Renal pelvis (tissue), 4 donors: Measurements from ENCODE around the gene RALB. TPM values are rescaled to one million over a fixed set of nuclear protein-coding genes. Genes with fewer than 3 reads are reported as not detected.
"Not testable (repeated sequence)": the region's sequence is repeated elsewhere in the genome, so short reads cannot be mapped to it uniquely, and the experiment has no call there.

ENCODE experiments used
- DNase-seq: peaks from one replicate; pipeline ENCODE4 v3.0.0-alpha.2; 2013
- polyA plus RNA-seq, 3 donors: library from polyadenylated mRNA; unstranded; fragments of 120-200 nt; gene quantifications; one replicate each; pipeline ENCODE4 v1.2.1, GENCODE V29; 2013; ENCODE audit not compliant: insufficient read length in 3 of 3

Gene RALB
- polyA plus RNA-seq, 3 donors = 67.3 to 82.4 (median 78.0) TPM

DNA sequence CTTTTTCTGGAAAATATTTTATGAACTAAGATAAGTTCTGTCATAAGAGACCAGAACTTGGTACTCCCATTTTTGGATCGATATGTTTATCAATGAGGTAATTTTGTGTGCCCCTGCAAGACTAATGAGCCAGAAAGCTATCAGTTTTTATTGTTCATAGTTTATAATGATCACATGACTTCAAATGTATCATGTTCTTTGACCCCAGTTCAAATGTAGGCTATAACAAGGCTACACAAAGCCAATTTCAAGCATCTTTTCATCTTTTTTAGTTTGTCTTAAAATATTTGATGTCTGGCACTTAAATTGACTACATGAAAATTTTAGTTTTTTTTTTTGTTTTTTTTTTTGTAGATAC, 35.3 kb downstream of the RALB start:
- DNase-seq = no peak

DNA sequence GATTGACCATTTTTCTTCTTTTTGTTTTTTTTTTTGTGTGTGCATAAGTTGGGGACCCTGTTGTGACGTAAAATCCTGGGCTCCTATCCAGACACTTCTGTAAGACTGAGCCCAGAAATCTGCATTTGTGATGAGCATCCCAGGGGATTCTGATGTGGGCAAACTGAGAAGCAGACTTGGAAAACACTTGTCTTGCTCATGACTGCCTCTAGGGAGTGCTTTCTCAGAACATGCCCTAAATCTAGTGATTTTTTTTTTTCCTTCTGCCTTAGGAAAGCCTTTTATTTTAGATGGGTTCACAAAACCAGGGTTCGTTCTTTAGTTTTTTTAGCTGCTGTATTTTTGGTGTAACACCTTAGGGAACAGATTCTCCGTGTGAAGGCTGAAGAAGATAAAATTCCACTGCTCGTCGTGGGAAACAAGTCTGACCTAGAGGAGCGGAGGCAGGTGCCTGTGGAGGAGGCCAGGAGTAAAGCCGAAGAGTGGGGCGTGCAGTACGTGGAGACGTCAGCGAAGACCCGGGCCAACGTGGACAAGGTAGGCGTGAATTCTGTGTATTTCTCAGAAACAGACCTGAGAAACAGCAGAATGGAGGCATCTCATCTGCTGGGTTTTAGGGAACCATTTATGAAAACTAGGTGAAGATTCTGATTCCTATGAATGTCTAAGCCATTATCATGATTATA, 36.7 kb downstream of the RALB start:
- DNase-seq = no peak

- no peak for DNase-seq
Measured at GRCh38 chr2:120290737-120291136, 38.1 kb downstream of the RALB start.

DNA sequence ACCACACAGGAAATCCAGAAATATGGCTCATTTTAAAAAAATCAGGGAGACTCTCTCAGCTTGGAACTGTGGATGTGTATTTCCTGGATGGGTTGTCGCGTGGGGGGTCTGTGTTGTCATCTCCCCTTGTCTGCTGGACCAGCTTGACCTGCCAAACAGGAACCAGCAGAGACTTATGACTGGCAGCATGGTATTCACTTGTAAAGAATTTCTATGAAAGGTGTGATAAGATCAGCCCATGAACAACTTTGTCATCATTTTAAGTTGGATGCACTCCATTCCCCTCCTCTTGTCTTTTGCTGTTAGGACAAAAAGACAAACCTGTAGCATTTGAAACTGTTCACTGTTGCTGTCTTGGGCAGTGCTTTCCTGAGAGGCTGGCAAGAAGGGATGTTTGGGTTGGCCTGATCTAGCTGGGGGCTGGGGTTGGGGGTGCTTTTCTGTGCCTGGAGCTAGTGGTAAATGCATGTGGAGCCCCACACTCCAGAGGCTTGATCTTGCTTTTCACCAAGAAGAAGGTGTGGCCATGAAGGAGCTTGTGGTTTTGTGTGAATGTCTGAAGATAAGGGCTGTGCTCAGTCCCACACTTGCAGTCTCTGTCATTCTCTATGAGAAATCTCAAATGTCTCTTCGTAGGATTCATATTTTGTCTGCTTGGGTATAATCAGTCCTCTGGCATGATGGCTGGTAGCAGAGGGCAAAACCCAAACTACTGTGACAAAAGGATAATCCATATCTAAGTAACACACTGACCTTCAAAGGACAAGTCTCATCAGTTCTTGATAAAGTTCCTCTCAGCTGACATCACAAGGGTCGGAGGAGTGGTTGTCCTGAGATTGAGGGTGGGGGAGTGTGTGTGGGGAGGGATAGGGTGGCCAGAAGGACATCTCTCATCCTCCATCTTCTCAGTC, 39.0 kb downstream of the RALB start:
- DNase-seq = no peak

- DNase-seq = no peak
Measured at GRCh38 chr2:120293096-120294007, 40.7 kb downstream of the RALB start.

- DNase-seq = no peak
Measured at GRCh38 chr2:120294008-120294340, 41.3 kb downstream of the RALB start.

DNA sequence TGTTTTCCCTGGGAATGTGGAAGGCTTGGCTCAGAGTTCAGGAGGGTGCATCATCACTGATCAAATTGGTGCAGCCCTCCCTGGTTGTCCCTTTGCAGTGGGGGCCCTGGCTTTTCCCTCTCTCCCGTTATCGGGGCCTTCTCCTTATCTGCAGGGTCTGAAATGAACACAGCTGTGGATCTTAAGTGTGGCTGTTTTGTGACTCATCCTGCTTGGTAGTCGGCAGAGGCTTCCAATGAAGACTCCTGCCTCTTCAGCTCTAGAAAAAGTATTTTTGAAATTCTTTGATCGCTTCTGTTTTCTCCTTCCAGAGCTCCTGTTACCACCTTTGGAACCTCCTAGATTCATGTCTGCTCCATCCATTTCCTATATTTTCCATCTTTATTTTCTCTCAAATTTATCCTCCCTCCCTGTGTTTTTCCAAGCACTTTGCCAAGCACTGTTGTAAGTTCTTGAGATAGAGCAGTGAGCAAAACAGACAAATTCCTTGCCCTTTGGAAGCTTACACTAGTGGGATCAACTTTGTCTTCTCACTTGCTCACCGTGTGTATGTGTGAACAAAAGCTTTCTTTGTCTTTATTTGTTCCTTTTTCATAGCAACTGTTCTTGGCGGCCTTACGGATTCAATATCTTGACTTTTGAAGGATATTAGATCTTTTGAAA, 45.7 kb downstream of the RALB start:
- no peak for DNase-seq

GRCh38 chr2:120299004-120299403, 46.4 kb downstream of the RALB start:
- DNase-seq = no peak

DNA sequence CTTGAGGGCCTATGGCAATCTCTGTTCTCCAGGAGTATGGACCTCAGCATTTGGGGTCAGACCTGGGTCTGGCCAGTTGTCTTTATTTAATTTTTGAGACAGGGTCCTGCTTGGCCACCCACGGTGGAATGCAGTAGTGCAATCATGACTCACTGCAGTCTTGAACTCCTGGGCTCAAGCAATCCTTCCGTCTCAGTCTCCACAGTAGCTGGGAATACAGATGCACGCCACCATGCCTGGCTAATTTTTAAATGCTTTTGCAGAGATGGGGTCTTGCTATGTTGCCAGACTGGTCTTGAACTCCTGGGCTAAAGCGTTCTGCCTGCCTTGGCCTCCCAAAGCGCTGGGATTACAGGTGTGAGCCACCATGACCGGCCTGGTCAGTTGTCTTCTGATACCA, 46.9 kb downstream of the RALB start:
- DNase-seq = no peak

DNA sequence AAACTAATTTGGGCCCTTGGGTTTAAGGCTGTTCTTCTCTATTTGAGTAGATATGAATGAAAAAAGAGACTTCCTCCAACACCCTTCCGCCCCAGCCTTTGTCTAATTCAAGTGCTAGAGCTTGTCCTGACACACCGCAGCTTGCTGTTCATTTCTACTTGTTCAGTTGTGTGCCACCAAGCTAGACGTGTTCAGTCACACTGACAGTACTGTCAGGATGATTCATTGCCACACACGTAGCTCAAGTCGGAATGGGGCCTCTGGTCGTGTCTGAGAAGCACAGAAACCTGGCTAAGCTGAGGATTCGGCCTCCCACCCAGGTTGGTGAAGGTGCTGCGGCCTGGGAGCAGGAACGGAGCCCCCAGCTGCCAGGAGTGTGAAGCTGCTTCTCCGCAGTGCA, 47.7 kb downstream of the RALB start:
- DNase-seq = no peak

DNA sequence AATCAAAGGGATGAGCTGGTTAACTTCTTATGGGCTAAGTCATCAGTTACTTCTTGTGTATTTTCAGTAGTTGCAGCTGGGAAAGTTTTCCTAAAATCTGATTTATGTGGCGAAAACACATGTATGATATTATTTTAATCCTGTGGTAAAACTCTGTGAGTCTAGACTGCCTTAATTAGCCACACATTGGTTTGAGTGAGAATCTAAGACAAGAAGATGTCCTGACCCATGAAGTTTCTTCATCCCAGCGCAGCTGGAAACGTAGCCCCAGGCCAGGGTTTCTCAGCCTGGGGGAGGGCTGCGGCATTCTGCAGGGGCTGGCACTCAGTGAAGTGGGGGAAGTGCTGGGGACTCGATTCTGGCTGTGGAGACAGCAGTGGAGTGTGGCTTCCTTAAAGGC, 48.6 kb downstream of the RALB start:
- DNase-seq = no peak

- DNase-seq = no peak
Measured at GRCh38 chr2:120302301-120302700, 49.6 kb downstream of the RALB start.

GRCh38 chr2:120303177-120303576, 50.5 kb downstream of the RALB start:
- no peak for DNase-seq

GRCh38 chr2:120305296-120305695, 52.6 kb downstream of the RALB start:
- no peak for DNase-seq

GRCh38 chr2:120305937-120306490, 53.4 kb downstream of the RALB start:
- DNase-seq = no peak

DNA sequence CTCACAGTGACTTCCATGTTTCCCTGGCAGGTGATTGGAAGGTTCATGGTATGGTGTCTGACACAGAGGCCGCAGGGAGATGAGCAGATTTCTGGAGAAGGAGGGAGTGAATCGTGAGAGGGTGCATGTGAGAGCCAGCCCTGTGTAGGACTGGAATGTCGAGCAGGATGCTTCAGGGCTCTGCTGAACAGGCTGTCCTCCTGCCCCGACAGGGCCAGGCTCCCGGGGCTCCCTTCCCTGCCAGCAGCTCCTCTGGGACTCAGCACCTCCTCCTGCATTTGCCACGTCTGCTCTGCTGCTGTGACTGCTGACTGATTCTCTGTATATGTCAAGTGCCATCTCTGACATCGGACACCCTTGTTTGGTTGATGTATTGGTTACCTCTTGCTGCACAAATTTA, 54.8 kb downstream of the RALB start:
- DNase-seq = no peak

DNA sequence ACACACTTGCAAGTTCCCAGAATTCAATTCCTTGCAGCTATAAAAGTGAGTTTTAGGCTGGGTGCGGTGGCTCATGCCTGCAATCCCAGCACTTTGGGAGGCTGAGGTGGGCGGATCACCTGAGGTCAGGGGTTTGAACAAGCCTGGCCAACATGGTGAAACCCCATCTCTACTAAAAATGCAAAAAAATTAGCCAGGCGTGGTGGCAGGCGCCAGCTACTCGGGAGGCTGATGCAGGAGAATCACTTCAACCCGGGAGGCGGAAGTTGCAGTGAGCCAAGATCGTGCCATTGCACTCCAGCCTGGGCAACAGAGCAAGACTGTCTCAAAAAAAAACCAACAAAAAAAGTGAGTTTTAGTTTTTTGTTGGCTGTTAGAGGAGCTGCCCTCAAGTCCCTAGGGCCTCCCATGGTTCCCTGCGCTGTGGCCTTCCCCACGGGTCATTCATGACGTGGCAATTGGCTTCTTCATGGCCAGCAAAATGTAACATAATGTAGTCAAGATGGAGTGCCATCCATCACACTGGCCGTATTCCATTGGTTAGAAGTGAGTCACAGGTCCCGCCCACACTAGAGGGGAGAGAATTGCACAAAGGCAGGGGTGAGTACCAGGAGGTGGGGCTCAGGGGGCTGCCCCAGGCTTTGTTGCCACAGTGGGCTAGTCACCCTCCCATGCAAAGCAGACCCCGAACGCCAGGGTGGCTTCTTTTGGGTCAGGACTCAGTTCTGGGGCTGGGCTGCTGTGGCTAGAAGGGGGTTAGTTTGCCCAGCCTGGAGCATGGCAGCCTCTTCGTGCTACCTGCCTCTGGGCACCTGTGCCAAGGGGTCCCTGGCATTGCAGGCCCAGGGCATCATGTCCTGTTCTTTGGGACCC, 55.6 kb downstream of the RALB start:
- DNase-seq = no peak

DNA sequence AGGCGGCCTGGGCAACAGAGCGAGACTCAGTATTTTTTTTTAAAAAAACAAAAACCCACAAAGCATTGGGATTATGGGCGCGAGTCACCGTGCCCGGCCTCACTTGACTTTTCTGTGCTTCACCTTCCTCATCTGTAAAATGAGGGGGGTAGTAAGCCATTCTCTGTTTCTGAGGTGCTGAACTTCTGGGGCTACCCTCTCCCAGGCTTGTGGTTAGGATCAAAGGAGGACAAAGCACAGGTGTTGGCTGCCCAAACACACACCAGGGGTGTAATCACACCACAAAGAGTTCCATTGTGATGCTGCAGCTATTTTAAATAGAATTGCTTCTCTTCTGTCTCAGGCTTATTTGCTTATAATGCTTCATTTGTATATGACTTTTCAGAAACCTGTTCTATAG, 57.5 kb downstream of the RALB start:
- no peak for DNase-seq

DNA sequence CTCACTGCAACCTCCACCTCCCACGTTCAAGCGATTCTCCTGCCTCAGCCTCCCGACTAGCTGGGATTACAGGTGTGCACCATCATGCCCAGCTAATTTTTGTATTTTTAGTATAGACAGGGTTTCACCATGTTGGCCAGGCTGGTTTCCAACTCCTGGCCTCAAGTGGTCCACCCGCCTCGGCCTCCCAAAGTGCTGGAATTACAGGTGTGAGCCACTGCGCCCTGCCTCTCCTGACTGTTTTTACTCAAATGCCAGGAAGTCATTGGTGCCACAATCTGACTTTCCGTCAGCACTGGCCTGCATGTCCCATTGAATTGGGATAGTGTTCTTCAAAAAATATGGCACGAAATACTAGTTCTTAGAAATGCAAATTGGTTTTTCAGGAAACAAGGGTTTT, 58.2 kb downstream of the RALB start:
- DNase-seq = not testable (repeated sequence)

DNA sequence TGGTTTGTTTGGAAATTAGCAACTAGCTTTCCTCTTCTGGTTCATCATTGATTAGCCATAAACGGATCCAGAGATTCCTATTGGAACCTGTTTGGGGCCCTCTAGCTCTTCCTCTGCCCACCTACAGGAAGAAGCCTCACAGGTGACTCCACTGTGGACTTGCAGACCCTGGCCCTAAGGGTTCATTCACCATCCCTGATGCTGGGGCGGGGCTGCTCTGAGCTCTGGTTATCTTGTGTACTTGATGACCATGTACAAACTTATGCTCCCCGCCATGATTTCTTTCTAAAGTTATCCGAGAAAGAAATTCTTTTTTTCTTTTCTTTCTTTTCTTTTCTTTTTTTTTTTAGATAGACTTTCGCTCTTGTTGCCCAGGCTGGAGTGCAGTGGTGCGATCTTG, 59.4 kb downstream of the RALB start:
- no peak for DNase-seq
